ENCODE results near the gene SAP30BP.

Gene SAP30BP

GRCh38 chr17:75729351-75729750, 62.2 kb downstream of the SAP30BP start:
- TF ChIP-seq CTCF (IDR thresholded peaks at IDR 0.05; ENCODE audit: control insufficient read depth, extremely low read depth, insufficient read depth), result no peak
- DNase-seq (ENCODE audit: low read depth), result no peak
- H3K4me3 ChIP-seq (ENCODE audit: low read depth, low read length), result no peak overlapping the region

GRCh38 chr17:75730065-75730464, 62.9 kb downstream of the SAP30BP start:
- no peak overlapping the region for H3K4me3 ChIP-seq (ENCODE audit: low read depth, low read length)
- no peak for TF ChIP-seq CTCF (IDR thresholded peaks at IDR 0.05; ENCODE audit: control insufficient read depth, extremely low read depth, insufficient read depth)
- no peak for DNase-seq (ENCODE audit: low read depth)

GRCh38 chr17:75731086-75731715, 64.1 kb downstream of the SAP30BP start:
- no peak for DNase-seq (ENCODE audit: low read depth)
- H3K4me3 ChIP-seq (ENCODE audit: low read depth, low read length), result no peak overlapping the region
- TF ChIP-seq CTCF (IDR thresholded peaks at IDR 0.05; ENCODE audit: control insufficient read depth, extremely low read depth, insufficient read depth), result no peak

- DNase-seq (ENCODE audit: low read depth), result no peak
- TF ChIP-seq CTCF (IDR thresholded peaks at IDR 0.05; ENCODE audit: control insufficient read depth, extremely low read depth, insufficient read depth), result no peak
Measured at GRCh38 chr17:75731716-75732498, 64.8 kb downstream of the SAP30BP start.

GRCh38 chr17:75733471-75733870, 66.3 kb downstream of the SAP30BP start:
- DNase-seq (ENCODE audit: low read depth), result no peak
- no peak overlapping the region for H3K4me3 ChIP-seq (ENCODE audit: low read depth, low read length)
- TF ChIP-seq CTCF (IDR thresholded peaks at IDR 0.05; ENCODE audit: control insufficient read depth, extremely low read depth, insufficient read depth), result no peak

More at GRCh38 chr17:75731716-75732498, 64.8 kb downstream of the SAP30BP start:
- H3K4me3 ChIP-seq (ENCODE audit: low read depth, low read length), result no peak overlapping the region

GRCh38 chr17:75734674-75735294, 67.6 kb downstream of the SAP30BP start:
- DNase-seq (ENCODE audit: low read depth), result no peak
- TF ChIP-seq CTCF (IDR thresholded peaks at IDR 0.05; ENCODE audit: control insufficient read depth, extremely low read depth, insufficient read depth), result no peak
- H3K4me3 ChIP-seq (ENCODE audit: low read depth, low read length), result no peak overlapping the region

Measured in LNCaP clone FGC (cell line).